Gastrocnemius medialis (tissue), 4 donors: ENCODE results near the gene MSLN. TPM values are rescaled to one million over a fixed set of nuclear protein-coding genes. Genes with fewer than 3 reads are reported as not detected.
A peak's percentile ranks its signal among the peaks of the same experiment; 100 is the strongest.
"Not testable (repeated sequence)": the region's sequence is repeated elsewhere in the genome, so short reads cannot be mapped to it uniquely, and the experiment has no call there.

Experiments
- ATAC-seq, 2 donors: fragments of 150-250 bp; one replicate each; pipeline ENCODE4 v1.9.1; 2016
- DNase-seq, 2 donors: peaks; one replicate each; pipeline ENCODE4 v3.0.0-alpha.2; 2019
- H3K27ac ChIP-seq, 4 donors: fragments of 200-600 bp; sonication (generic); 1 replicate in 1 of 4; 2 replicates in 3 of 4; pipeline ENCODE4 v1.5.1; 2016 to 2018; ENCODE audit warnings: mild to moderate bottlenecking in 2 of 4, moderate library complexity in 1 of 4
- H3K27me3 ChIP-seq, 3 donors: fragments of 200-600 bp; sonication (generic) in 2 of 3; 1 replicate in 1 of 3; 2 replicates in 2 of 3; pipeline versions ENCODE4 v1.5.1 to v1.6.0; 2016 to 2019; ENCODE audit warnings: mild to moderate bottlenecking in 1 of 3, moderate library complexity in 1 of 3
- H3K36me3 ChIP-seq, 2 donors: fragments of 200-600 bp; sonication (generic) in 1 of 2; one replicate each; pipeline ENCODE4 v1.5.1; 2017 to 2018
- H3K4me1 ChIP-seq, 2 donors: fragments of 200-600 bp; sonication (generic) in 1 of 2; one replicate each; pipeline ENCODE4 v1.5.1; 2016 to 2017; ENCODE audit warnings: mild to moderate bottlenecking in 2 of 2
- H3K4me3 ChIP-seq, 4 donors: fragments of 200-600 bp; sonication (generic) in 3 of 4; 1 replicate in 1 of 4; 2 replicates in 3 of 4; pipeline ENCODE4 v1.5.1; 2016 to 2019; ENCODE audit warnings: mild to moderate bottlenecking in 2 of 4
- H3K9me3 ChIP-seq, 3 donors: fragments of 200-600 bp; sonication (generic) in 2 of 3; 1 replicate in 1 of 3; 2 replicates in 2 of 3; pipeline ENCODE4 v1.5.1; 2016 to 2019
- CTCF ChIP-seq, 5 experiments: fragments of 450-650 bp in 3 of 5; fragments of 200-600 bp in 2 of 5; sonication (generic) in 2 of 5; IDR thresholded peaks in 4 of 5; conservative IDR thresholded peaks in 1 of 5; 1 replicate in 4 of 5; 2 replicates in 1 of 5; pipeline ENCODE4 v1.5.1; 2016 to 2019; ENCODE audit warnings: antibody characterized with exemption in 5 of 5, mild to moderate bottlenecking in 3 of 5, moderate library complexity in 3 of 5
- POLR2A ChIP-seq, 2 donors: fragments of 450-650 bp; IDR thresholded peaks; one replicate each; pipeline ENCODE4 v1.6.1; 2017; ENCODE audit warnings: antibody characterized with exemption in 2 of 2, mild to moderate bottlenecking in 2 of 2, moderate library complexity in 2 of 2
- in situ Hi-C, 4 donors: fragments of 200-750 bp; cut with MboI; loops; one replicate each; pipeline versions ENCODE4 v1.15.0 to v1.8.0; 2017; ENCODE audit warnings: low sequenced_read_pairs in 4 of 4
- intact Hi-C: fragments of 100-400 bp; cut with DNase I; formaldehyde crosslinking; loops from one replicate; pipeline ENCODE4 v1.15.1; 2023; ENCODE audit warnings: low total_unique reads
- total RNA-seq, 4 donors: library from RNA; depleted of rRNA; stranded (reverse); fragments of >200 nt; gene quantifications; one replicate each; pipeline versions ENCODE4 v1.1.0 to v1.2.3, GENCODE V29; 2016

The MSLN gene
- total RNA-seq, result not detected

- no peak within 1 kb of the TSS for H3K27ac ChIP-seq
- H3K4me1 ChIP-seq, result no peaks in the 10 kb centered on the region
- intact Hi-C loops, result no loop called here
- H3K9me3 ChIP-seq, result no peaks in the 10 kb centered on the region
- H3K36me3 ChIP-seq, result no peaks in the 10 kb centered on the region
- no peak within 1 kb of the TSS for H3K4me3 ChIP-seq
- no peak for TF ChIP-seq CTCF (IDR thresholded peaks at IDR 0.05 in 4 of 5, conservative IDR thresholded peaks at IDR 0.05 in 1 of 5)
- no peak for TF ChIP-seq POLR2A (IDR thresholded peaks at IDR 0.05)
- ATAC-seq (no peak), DNase-seq (no peak)
- H3K27me3 ChIP-seq, result peaks cover 0 to 19% (median 18%) of the 10 kb centered on the region in 3 donors
- in situ Hi-C loops, result no loop called here
Measured at GRCh38 chr16:760545-761343, at the start of gene MSLN. MSLN (plus strand) TSS chr16:760734; CDS start chr16:762681, 1,947 bp downstream.

GRCh38 chr16:711084-711483 lies 49.5 kb upstream of the MSLN start:
- Histone ChIP-seq H3K9me3 (no peaks in the 10 kb centered on the region), H3K27me3 (peaks cover 49 to 52% (median 50%) of the 10 kb centered on the region in 3 donors)
- no peak for TF ChIP-seq CTCF (IDR thresholded peaks at IDR 0.05 in 4 of 5, conservative IDR thresholded peaks at IDR 0.05 in 1 of 5)
- TF ChIP-seq POLR2A (IDR thresholded peaks at IDR 0.05), result no peak

GRCh38 chr16:711548-712320 lies 48.8 kb upstream of the MSLN start:
- H3K4me1 ChIP-seq, result peaks cover 11 to 14% of the 10 kb centered on the region in 2 donors
- H3K9me3 ChIP-seq, result no peaks in the 10 kb centered on the region
- no peak overlapping the region for H3K4me3 ChIP-seq
- intact Hi-C loops, result loop anchor here (1.0 kb wide), 2 partner anchors 30 to 74 kb away; no protein-coding TSS in a partner anchor
- ATAC-seq (peak in 1 of 2 donors; percentile 46), DNase-seq (peak; percentile 37 to 60)
- H3K27me3 ChIP-seq, result peaks cover 43 to 45% (median 44%) of the 10 kb centered on the region in 3 donors
- H3K27ac ChIP-seq, result no peak overlapping the region
- in situ Hi-C loops, result no loop called here
- H3K36me3 ChIP-seq, result no peaks in the 10 kb centered on the region
- peak; percentile 73 to 95 (median 94) for TF ChIP-seq CTCF (IDR thresholded peaks at IDR 0.05 in 4 of 5, conservative IDR thresholded peaks at IDR 0.05 in 1 of 5)
- no peak for TF ChIP-seq POLR2A (IDR thresholded peaks at IDR 0.05)

More at GRCh38 chr16:711084-711483, 49.5 kb upstream of the MSLN start:
- DNase-seq (no peak), ATAC-seq (no peak)
- no peak overlapping the region for H3K4me3 ChIP-seq
- in situ Hi-C loops (no loop called here), intact Hi-C loops (loop anchor here (1.0 kb wide), 2 partner anchors 30 to 74 kb away; no protein-coding TSS in a partner anchor)
- no peaks in the 10 kb centered on the region for H3K36me3 ChIP-seq
- no peak overlapping the region for H3K27ac ChIP-seq
- peaks cover 8 to 11% of the 10 kb centered on the region in 2 donors for H3K4me1 ChIP-seq

GRCh38 chr16:712740-713250 lies 47.7 kb upstream of the MSLN start:
- peaks cover 35 to 37% (median 37%) of the 10 kb centered on the region in 3 donors for H3K27me3 ChIP-seq
- ATAC-seq, DNase-seq, H3K27ac ChIP-seq, H3K9me3 ChIP-seq, intact Hi-C loops, in situ Hi-C loops, H3K4me3 ChIP-seq, H3K36me3 ChIP-seq: not testable (repeated sequence)
- peak in 2 of 5 experiments; percentile 25 to 28 for TF ChIP-seq CTCF (IDR thresholded peaks at IDR 0.05 in 4 of 5, conservative IDR thresholded peaks at IDR 0.05 in 1 of 5)
- peaks cover 11 to 15% of the 10 kb centered on the region in 2 donors for H3K4me1 ChIP-seq
